CD4-positive, alpha-beta T cell treated with Interleukin-12 subunit alpha and Interleukin-12 subunit beta, for 1 hour (primary cell): Measurements from ENCODE around the gene ATP6AP2.
"Not testable (repeated sequence)": the region's sequence is repeated elsewhere in the genome, so short reads cannot be mapped to it uniquely, and the experiment has no call there.

ENCODE experiments used
- DNase-seq: peaks from one replicate; pipeline ENCODE4 v3.0.0-alpha.2; 2020

ATP6AP2 gene

DNA sequence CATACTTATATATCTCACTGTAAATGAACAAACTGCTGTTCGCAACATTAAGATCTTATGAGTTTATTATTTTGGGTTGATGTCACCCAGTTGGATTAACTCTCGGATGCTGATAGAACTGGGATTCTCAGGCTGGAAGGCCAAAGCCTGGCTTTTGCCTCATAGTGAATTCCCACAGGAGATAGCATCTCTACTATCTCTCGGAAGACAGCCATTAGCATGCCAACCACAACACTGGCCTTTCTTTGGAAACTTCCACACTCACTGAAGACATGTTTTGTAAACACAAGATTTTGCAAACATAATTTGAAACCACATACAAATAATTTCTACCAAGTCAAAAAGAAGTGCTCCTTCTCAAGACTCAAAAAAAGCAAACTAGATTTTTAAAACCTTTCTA lies 4.5 kb upstream of the ATP6AP2 start:
- no peak for DNase-seq

DNA sequence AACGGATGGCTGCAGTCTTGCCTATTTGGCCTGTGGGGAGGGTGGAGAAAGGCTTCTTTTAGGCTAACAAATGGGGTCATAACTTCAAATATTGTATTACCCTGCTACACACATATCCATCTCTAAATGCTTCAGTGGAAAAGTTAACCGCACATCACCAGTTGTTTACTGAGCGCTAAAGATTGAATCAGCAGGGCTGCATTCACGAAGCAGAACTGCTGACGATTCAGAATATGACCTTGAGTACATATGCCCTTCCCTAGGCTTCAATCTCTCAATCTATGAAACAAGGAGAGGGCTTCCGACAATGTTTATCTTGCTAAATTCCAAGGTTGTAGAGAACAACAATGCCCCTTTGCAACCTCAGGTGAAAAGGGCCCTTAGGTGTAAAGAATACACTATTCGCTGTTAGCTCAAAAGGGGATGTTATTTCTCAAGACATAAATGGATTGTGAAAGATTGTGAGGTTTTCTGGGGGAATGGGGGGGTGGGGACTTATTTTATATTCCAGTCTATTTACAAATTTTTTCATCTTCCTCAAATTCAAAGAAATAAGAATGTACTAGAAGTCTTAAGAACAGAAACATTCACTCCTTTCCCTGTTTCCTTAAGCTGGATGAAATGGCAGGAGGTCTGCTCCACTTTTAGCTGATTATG lies 2.6 kb upstream of the ATP6AP2 start:
- DNase-seq = no peak

DNA sequence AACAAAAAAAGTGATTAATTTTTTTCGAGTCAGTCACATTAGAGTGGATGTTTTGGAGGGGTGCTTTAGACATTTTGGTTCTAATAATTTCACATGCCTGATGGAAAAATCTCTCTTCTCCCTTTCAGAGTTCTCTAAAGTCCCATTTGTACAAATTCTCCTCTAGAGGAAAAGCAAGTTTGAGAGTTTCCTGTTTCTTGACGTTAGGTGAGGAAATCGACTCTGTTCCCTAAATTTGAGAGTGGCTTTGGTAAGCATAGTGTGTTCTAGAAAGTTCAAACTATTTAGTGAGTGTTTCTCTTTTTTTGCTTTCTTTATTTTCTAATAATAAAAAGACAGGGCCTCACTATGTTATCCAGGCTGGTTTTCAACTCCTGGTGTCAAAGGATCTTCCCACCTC lies 1.6 kb upstream of the ATP6AP2 start:
- no peak for DNase-seq

DNA sequence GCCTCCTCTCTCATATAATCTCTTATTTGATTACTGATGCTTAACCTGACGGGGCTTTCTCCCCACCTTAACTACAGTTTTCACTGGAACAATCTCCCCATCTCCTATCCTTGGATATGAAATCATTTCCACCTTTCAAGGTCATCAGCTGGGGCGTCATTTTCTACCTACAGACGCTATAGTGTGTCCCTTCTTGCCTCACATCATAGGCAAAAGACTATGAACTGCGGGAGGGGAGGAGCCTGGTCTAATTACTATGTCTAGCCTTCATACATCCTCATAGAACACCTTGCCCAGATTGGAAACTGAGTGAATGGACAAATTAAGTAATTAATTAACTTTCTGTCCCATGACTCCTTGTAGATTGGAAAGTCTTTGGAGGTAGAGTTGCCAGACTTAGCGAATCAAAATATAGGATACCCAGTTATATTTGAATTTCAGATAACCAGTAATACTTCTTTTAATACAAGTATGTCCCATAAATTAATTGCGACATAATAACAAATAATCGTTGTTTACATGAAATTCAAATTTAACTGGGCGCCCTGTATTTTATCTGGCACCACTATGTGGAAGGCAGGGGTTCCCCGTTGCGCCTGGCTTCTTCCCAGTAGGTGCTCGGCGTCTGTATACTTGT lies 752 bp upstream of the ATP6AP2 start:
- peak; percentile 6 for DNase-seq

DNA sequence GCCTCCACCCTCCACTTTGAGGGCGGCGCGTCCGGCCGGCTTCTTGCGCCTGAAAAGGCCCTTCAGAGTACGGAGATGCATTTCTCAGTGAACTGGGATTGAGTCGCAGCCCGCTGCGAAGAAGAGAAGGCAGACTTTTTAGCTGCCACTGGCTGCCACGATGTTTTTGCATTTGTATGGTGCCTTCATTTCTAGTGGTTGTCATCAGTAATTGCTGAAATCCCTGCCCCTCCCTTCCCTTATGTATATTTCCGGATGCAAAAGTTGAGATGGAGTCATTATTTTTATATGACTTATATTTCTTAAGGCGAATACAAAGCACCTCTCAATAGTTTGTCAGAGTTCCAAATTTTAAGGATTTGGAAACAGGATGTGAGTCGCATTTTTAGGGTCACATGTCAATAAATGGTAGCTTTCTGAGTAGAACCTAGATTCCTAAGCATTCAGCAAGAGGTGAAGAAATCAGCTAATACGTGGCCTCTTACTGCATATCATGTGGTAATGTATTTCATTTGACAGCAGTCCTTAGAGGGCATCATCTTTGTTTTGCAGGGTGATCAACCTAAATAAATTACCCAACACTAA lies 658 bp downstream of the ATP6AP2 start:
- DNase-seq = peak; percentile 19

DNA sequence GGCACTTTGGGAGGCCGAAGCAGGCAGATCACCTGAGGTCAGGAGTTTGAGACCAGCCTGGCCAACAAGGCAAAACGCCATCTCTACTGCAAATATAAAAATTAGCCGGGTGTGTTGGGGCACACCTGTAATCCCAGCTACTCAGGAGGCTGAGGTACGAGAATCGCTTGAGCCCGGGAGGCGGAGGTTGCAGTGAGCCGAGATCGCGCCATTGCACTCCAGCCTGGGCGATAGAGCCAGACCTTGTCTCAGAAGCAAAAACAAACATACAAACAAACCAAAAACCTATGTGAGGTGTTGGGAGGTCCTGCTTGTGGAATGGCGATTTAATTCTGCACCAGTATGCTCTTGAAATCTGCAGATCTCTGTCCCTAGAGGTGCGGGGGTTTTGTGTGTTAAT lies 1.4 kb downstream of the ATP6AP2 start:
- not testable (repeated sequence) for DNase-seq

DNA sequence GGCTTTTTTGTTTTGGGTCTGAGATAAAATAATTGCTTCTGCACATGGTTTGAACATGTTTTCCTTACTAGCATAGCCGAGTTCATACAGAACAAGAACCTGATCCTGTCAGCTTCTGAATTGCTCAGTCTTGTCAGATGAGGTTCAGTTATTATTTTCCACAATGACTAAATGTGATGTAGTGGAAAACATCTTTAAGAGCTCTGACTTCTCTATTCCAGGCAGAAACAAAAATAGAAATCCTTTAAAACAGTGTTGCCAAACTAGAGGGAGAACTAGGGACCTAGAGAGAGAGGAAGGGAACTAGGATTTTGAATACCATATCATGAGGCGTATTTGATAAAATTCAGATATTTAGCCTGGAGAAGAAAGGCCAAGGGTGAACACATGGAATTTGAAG lies 2.0 kb downstream of the ATP6AP2 start:
- no peak for DNase-seq

DNA sequence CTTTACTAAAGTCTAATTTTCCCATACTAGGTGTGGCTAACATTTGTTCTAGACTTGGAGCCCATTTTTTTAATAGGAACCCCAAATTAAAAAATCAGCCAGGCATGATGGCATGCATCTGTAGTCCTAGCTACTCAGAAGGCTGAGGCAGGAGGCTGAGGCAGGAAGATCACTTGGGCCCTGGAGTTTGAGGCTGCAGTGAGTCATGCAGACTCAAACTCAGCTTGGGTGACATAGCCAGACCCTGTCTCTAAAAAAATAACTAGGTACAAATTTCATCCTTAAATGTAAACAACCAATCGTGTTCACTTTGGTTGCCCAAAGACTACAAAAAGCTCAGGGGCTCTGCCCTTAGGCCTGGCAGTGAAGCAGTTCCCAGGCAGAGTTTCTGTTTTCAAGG lies 6.9 kb downstream of the ATP6AP2 start:
- DNase-seq = not testable (repeated sequence)

DNA sequence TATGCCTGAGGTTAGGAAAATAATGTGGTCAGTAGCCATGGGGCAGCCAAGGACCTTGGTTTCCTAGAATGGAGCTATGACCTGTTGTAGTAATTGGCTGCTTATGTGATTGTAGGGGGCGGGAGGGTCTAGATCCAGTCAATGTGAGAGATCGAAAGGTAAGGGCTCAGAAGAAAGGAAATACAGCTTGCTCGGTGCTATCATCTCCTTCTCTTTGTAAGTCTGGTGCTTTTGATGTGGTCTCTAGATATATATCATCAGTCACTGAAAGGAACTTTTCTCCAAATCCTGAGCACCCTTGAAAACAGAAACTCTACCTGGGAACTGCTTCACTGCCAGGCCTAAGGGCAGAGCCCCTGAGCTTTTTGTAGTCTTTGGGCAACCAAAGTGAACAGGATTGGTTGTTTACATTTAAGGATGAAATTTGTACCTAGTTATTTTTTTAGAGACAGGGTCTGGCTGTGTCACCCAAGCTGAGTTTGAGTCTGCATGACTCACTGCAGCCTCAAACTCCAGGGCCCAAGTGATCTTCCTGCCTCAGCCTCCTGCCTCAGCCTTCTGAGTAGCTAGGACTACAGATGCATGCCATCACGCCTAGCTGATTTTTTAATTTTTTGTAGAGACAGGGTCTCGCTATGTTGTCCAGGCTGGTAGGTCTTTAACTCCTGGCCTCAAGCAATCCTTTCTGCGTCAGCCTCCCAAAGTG lies 9.0 kb downstream of the ATP6AP2 start:
- peak; percentile 40 for DNase-seq

DNA sequence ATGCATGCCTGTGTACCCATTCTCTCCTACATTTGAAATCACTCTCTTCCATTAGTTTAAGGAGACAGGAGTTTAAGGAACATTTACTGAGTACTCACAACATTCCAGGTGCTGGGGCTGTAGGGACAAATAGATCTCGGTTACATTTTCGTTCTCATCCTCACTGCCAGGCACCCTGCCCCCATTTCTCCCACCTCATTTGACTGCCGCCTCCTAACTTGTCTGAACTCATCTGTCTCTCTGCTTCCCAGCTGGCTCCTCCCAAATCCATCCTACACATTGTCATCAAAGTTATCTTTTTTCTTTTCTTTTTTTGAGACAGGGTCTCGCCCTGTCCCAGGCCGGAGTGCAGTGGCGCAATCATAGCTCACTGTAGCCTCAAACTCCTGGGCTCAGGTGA lies 22.7 kb downstream of the ATP6AP2 start:
- no peak for DNase-seq

DNA sequence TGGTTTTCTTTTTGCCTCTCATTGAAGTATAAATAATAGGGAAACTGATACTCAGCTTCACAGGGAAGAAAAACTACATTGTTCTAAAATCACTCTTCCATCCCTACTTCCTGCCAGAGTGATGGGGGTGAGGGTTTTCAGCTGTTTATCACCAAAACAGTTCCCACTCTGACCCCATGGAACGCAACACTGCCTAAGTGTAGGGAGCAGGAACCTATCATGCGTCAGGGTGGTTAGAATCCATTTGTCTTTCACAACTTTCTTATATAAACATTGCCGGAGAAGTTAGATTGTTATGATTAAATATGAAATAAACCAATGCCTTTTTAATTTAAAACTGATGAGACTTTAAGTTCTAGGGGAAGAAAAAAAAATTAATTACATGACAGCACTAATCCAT lies 26.6 kb downstream of the ATP6AP2 start:
- no peak for DNase-seq

DNA sequence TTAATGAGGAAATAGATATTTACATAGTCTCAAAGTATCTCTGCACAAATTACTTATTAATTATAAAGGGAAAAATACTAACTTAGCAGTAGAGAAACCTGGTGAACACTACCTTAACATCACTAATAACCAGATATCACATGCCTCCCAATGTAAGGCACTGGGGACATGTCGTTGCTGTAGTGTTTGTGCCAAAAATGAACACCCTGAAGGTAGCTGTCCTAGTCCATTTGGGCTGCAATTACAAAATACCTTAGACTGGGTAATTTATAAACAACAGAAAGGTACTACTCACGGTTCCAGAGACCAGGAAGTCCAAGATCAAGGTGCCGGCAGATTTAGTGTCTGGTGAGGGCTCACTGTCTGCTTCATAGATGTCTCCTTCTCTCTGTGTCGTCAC lies 31.7 kb downstream of the ATP6AP2 start:
- no peak for DNase-seq

DNA sequence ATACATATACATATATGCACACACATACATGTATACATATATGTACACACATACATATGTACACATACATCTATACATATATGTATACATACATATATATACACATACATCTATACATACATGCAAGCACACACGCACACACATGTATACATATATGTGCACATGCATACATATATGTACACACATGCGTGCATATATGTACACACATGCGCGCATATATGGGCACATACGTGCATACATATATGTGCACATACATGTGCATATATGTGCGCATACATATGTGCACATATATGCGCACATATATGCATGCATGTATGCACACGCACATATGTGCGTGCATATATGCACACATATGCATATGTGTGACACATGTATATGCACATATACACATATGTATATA lies 35.2 kb downstream of the ATP6AP2 start:
- no peak for DNase-seq

DNA sequence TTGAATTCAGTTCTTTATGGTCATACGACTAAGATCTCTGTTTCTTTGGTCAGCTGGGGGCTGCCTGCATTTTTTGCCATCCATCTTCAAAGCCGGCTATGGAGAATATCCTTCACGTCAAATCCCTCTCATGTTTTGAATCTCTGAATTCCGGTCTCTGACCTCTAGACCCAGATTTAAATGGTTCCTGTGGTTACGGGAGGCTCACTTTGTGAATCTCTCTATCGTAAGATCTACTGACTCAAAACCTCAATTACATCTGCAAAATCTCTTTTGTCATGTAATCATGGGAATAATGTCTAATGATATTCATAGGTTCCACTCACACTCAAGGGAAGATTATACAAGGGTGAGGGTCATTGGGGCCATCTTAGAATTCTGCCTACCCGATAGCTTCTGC lies 36.8 kb downstream of the ATP6AP2 start:
- DNase-seq = no peak

DNA sequence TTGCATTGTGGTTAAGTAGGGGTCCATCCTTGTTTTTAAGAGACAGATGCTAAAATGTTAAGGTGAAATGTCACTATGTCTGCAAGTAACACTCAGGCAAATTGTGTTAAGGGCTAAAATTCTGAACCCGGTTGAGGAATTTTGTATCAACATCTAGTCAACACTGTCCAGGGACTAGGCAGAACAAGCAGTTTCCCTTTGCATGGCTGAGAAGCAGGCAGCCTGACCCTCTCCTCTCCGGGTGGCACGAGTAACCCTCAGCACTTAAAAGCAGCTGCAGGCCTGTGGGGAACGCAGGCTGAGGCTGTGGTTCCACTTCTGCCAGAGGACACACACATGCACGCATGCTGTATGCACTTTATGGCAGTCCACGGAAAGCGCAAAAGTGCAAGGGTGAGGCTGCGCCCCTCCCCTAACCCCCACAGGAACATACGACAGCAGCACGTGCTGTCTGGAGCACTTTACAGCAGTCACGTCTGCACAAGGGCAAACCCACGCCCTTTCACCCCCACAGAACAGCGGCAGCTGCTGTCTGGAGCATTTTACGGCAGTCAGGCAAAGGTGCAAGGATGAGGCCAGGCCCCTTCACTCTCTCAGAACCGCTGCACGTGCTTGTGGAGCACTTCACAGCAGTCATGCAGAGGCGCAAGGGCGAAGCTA lies 41.8 kb downstream of the ATP6AP2 start:
- DNase-seq = no peak

DNA sequence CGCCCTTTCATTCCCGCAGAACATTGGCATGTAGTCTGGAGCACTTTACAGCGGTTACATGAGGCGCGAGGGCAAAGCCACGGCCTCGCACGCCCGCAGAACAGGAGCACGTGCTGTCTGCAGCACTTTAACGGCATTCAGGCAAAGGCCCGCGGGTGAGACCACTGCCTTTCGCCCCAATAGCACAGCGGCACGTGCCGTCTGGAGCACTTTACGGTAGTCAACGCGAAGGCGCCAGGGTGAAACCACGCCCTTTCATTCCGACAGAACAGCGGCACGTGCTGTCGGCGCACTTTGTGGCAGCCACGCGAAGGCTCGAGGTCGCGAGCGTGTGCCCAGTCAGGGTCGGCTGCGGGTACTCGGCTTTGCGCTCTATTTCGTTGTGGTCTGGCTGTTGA lies 42.4 kb downstream of the ATP6AP2 start, which contains the start of gene MPC1L:
TSS of gene MPC1L (plus strand) at position 290 of the 398 bp plus-strand sequence. CDS start 138 bp downstream, outside the sequence.
- no peak for DNase-seq

DNA sequence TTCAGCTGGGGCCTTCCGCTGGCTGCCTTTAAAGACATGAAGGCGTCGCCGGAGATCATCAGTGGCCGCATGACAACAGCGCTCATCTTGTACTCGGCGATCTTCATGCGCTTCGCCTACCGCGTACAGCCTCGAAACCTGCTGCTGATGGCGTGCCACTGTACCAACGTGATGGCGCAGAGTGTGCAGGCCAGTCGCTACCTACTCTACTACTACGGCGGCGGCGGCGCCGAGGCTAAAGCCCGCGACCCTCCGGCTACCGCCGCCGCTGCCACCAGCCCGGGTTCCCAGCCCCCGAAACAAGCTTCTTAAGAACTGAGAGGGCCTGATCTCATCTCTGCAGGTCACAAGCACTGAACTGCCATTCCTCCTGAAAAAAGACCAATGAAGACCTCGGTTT lies 42.9 kb downstream of the ATP6AP2 start:
- no peak for DNase-seq

DNA sequence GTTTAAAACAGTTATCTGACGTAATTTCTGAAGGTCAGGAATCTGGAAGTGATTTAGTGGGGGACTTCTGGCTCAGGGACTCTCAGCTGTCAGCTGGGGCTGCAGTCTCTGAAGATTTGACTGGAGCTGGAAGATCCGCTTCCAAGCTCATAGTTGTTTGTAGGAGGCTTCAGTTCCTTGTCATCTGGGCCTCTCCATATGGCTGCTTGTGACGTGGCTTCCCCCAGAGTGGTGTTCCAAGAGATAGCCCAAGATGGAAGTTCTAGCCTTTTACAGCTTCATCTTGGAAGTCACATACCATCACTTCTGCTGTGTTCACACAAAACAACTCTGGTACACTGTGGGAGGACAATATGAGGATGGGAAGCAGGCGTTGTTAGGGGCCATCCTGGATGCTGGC lies 44.5 kb downstream of the ATP6AP2 start:
- no peak for DNase-seq

DNA sequence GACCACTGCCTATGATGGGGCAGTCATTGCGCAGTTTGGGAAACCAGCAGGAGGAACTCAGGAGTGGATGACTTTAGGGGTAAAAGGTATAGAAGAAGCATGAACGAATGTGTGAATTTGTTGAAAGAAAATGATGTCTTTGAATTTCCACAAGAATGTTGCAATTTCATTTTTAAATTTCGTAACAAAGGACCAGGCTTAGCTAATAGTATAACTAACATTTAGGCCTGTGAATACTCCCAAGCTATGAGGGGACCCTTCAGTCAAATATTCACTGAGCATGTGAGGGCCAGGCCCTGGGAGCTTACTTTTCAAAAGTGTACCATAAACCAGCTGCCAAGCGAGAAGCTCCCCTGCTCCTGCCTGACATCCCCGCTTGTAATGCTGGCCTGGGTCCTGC lies 47.7 kb downstream of the ATP6AP2 start:
- no peak for DNase-seq

DNA sequence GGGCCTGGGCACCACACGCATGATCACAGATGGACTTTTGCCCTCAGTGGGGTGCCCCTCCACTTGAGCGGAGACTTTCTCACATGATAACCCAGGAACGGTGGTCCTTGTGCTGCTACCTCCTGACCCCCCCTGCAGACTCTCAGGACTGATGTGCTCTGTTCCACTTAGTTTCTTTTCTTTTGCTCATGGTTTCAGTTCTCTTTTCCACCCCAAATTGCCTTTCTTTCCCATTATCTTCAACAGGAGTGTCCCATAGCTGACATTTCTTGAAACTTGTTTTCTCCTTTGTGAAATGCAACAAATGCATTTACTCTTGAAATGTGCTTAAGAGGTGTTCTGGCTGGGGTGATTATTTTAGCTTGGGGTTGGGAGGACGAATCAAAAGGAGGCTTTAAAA lies 51.4 kb downstream of the ATP6AP2 start:
- no peak for DNase-seq

DNA sequence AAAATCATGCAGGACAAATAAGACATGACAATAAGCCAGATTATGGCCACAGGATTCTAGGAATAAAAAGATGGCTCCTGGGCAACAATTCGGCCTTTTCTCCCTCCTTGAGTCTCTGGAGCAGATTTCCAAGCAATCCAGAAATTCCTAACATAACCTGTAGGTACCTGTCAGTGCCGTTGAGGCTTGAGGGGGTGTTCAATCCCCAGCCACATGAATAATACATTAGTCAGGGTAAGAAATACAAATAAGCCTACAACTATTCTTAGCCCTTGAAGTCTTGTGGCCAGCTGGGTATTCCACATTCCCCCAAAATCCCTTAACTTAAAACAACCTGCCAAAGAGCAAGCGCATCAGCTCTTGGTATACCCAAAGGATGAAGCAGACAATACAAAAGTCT lies 56.9 kb downstream of the ATP6AP2 start:
- no peak for DNase-seq

DNA sequence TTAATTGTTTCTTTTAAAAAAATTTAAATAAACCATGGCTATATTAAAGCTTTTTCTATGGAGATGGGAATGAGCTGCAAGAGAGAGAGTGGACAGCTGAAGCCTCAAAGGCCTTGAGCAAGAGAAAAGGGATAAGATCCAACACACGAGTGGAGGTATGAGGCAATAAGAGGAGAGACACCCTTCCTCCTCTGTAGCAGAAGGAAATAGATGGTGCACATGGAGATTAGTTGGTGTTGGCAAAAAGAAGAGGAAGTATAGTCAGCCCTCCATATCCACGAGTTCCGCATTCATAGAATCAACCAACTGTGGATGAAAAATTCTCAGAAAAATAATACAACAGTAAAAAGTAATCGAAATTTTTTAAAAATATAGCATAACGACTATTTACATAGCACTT lies 63.4 kb downstream of the ATP6AP2 start:
- DNase-seq = no peak

DNA sequence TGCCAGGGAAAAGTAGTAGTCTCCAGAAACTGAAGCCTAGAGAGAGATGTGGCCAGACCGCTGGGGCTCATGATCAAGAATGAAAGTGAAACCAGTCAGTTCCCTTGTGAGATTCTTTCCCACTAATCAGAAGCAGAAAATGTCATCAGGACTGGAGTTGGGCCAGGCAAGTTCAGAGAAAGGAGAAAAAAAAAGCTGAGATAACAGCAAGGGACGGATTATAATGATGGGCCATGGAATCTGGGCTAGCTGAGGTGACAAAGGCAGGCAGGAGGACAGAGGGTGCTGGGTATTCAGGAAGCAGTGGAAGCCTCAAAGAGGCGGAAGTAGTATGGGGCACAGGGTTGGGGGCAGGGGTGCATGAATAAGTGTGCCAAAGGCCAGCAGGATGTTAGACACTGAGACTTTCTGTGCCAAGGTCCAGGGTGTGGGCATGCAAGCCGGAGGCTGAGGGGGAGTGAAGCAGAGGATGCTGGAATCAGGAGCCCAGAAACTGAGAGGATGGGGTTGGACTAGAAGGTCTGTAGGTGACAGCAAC lies 64.1 kb downstream of the ATP6AP2 start:
- peak; percentile 51 for DNase-seq
